HG02885 (cell line): Measurements from ENCODE around the gene KCNAB2.

Source experiments
- ATAC-seq: cut with Tn5 transposase; IDR thresholded peaks from one replicate; pipeline ENCODE4 v1.9.1; 2021; ENCODE audit warnings: mild to moderate bottlenecking; ENCODE audit not compliant: unreplicated experiment, poor library complexity

KCNAB2 gene

DNA sequence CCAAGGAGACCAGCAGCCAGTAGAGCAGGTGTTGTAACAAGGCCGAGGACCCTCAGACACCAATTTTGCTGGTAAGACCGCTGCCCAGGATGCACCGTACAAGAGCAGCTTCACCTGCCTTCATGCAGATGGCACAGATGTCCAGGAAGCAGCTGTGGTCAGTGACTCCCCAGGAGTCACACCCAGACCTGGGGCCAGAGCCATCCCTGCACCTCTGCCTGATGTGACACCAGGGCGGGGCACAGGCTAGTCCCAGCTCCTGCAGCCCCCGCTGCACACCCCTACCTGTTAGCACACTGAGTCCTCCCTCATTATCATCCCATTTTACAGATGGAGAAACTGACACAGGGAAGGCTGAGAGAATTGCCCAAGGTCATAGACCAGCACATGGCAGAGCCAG is 16.3 kb upstream of the KCNAB2 start:
- no peak for ATAC-seq

DNA sequence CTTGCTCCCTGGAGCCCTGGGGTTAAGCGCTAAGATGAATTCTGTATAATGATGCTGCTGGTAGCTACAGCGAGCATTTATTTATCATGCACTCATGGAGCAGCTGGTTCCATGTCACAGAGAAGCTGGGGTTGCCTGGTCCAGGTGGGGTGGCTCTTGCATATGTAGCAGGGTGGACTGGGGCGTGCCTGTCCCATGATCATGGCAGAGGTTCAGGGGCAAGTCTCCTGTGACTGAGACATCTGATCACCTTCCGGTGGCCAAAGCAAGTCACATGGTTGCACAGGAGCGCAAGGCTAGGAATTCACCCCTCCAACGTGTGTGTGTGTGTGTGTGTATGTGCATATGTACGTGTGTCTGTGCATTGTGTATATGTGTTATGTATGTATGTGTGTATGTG is 15.6 kb upstream of the KCNAB2 start:
- no peak for ATAC-seq

DNA sequence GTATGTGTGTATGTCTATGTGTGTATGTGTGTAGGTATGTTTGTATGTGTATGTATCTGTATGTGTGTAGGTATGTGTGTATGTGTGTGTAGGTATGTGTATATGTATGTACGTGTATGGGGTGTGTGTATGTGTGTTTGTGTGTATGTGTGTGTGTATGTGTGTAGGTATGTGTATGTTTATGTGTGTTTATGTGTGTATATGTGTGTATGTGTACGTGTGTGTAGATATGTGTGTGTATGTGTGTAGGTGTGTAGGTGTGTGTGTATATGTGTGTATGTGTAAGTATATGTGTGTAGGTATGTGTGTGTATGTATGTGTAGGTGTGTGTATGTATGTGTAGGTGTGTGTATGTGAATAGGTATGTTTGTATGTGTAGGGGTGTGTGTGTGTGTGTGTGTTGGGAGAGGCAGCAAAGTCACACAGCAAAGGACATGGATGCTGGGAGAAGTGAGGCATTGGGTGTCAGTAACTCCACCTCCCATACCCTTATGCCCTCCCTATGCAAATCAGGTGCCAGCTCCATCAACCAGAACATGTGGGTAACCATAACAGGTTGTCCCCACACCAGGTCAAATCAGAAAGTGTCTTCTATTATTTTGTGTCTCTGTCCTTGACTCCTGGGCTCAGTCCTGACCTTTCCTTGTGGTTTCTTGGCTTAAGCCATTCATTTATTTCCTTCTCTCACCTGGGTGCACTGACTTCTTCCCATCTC is 15.0 kb upstream of the KCNAB2 start:
- ATAC-seq: no peak

DNA sequence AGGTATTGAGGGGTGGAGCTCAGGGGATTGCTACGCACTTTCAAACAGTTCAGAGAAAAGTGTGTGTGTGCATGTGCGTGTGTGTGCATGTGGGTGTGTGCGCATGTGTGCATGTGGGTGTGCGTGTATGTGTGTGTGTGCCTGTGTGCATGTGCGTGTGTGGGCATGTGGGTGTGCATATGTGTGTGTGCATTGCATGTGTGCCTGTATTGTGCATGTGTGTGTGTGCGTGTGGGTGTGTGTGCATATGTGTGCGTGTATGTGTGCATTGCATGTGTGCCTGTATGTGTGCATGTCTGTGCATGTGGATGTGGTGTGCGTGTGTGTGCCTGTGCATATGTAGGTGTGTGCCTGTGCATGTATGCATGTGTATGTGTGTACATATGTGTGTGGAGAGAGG is 12.6 kb upstream of the KCNAB2 start:
- no peak for ATAC-seq

DNA sequence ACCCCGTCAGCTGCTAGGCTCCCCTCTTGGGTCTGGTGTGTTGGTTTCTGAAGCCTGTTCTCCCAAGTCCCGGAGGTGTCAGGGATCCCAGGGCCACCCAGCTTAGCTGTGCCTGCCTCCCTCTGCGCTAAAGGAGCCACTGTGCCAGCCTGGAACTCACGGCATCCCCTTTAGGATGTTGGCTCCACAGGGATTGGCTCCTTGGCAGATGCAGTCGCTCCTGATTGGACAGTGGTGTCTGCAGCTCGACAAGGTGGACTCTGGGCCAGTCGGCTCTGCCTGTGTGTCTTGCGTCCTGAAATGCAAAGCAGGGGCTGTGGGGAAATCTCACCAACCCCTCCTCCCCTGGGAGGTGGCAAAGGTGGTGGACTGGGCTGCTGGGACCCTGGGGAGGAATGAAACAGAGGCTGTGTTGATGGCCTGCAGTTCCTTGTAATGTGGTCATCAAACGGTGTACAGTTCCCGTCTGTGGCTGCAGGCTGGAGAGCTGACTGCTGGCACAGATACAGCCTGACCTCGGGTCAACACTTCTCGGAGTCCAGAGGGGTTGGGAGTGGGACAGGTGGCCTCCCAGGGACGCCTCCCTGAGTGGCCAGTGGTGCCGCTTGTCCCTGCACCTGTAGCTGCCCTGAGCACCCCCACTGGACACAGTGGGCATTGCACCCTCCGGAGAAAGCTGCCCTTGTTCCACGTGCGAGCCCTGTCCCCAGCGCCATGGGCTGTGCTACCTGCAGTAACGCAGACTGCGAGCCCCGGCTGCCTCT is 11.5 kb upstream of the KCNAB2 start:
- ATAC-seq: no peak

DNA sequence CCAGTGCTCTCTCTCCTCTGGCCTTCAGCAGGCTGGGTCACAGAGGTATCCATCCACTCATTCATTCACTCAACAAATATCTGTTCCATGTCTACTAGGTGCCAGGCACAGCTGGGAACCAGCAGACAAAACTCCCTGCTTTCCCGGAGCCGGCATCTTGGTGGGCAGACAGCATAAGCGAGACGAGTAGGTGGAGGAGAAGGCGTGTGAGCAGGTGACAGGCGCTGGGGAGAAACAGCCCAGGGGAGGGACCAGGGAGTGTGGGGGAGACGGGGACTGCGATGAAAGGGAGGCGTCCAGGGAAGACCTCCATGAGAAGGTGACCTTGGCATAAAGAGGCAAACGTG is 11.0 kb upstream of the KCNAB2 start:
- no peak for ATAC-seq

DNA sequence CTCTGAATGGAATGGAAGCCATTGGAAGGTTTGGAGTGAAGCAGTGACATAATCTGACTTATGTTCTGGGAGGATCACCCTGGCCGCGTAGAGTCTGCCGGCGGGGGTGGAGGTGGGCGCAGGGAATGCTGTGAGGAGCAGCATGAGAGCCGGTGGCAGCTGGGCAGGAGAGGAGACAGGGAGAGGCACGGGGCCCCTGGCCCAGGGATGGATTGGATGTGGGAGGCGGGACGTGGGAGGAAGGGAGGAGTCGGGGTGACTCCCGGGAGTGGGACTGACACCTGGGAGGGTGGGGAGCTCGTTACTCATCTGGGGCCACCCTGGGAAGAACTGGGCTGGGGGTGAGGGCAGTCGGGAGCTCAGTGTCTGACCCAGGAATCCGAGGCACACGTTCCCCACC is 10.4 kb upstream of the KCNAB2 start:
- no peak for ATAC-seq

DNA sequence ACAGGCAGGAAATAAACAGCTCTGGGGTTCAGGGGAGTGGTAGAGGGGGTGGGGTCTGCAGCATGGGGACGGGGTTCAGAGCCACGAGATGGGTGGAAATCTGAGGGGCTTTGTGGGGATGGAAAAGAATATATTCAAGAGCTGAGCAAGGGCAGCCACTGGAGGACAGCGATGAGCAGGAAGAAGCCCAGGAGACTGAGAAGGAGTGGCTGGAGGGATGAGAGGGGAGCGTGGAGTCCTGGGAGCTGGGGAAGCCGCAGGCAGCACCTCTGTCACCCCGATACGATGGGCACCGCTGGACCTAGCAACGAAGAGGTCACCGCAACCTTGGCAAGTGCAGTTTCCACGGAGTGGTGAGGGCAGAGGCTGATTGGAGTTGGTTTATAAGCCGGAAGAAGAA is 10.0 kb upstream of the KCNAB2 start:
- no peak for ATAC-seq

DNA sequence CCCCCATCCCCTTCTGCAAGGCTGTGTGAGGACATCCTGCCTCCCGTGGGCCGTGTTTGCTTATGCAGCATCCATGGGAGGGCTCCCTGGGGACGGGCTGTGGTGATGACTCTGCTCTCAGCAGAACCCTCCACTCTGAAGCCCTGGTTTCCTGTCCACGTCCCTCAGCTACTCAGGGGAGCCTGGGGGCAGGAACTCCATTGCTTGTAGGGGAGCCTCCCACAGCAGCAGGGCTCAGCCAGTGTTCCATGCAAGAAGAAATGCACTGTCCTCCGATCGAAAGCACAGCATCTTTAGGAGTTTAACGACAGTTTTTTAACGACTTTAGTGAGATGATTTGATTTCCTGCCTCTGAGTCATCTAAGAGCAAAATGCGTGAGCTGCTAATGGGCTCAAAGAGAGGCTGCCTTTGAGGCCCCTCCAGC is 8.3 kb upstream of the KCNAB2 start:
- ATAC-seq: no peak

DNA sequence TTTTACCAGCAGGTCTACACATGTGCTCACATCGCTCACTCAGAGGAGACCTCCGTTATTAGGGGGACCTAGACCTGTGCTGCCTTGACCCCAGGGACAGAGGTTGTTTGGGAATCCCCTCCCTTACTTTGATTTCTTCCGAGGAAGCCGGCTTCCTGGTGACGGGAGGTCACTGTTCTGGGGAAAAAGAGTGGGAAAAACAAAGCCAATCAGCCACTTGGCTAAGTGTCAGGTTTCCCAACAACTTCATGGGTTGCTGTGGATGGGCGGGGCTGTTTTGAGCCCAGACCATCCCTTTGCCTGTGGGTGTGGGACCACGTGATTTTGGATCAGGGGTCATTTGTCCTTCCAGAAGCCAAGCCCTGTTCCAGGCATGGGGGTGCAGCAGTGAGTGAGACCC is 7.1 kb upstream of the KCNAB2 start:
- ATAC-seq: no peak

DNA sequence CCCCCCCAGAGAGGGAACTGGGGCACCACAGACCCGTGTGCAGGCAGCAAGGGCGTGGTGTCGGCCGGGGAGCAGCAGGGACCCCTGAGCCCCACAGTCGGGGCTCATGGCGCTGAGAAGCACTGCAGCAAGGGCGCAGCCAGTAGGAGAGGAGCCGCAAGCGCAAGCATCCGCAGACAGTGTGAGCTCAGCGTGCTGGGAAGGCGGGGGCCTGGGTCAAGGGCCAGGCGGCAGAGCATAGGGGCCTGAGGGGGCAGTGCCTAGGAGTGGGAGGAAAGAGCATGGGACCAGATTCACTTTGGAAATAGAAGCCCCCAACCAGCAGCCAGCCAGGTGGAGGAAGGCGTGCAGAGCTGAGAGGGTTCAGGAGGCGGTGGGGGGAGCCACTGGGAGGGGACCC is 6.7 kb upstream of the KCNAB2 start:
- ATAC-seq: no peak

DNA sequence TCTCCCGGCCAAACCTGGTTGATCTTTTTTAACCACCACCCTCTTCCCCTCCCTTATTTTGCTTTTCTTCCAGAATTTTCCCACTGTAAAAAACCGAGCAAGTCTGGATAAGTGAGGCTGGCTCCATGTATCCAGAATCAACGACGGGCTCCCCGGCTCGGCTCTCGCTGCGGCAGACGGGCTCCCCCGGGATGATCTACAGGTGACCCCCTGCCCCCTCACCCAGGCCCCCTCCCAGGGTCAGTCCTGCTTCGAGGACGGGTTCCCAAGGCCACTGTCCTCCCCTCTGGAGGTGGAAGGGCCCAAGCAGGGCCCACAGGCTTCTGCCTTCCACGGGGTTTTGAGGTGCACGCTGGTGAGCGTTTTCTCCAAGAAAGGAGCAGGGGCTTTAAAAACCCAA is 5.2 kb upstream of the KCNAB2 start:
- no peak for ATAC-seq

DNA sequence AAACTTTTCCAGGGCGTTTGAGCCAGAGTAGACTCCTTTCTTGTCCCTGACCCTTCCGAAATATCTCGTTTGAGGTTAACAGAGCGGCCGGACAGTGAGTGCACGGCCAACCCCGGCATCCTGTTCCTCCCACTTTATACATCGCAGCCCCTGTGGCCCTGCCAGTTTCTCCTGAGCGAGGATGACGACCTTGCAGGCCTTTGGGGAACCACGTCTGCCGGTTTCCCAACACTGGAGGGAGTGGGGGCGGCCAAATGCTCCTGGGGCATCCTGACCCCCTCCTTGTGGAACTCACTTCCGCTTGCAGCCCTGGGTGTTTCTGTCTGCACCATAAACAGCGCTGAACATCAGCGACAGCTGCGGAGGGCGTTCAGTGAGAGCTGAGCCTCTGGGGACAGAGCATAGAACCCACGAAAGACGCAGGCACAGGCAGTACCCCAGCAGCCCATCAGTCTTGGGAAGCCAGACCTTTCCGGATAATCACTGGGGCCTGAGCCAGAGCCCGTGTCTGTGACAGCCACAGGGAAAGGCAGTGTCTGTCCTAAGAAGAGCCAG is 4.8 kb upstream of the KCNAB2 start:
- ATAC-seq: no peak

DNA sequence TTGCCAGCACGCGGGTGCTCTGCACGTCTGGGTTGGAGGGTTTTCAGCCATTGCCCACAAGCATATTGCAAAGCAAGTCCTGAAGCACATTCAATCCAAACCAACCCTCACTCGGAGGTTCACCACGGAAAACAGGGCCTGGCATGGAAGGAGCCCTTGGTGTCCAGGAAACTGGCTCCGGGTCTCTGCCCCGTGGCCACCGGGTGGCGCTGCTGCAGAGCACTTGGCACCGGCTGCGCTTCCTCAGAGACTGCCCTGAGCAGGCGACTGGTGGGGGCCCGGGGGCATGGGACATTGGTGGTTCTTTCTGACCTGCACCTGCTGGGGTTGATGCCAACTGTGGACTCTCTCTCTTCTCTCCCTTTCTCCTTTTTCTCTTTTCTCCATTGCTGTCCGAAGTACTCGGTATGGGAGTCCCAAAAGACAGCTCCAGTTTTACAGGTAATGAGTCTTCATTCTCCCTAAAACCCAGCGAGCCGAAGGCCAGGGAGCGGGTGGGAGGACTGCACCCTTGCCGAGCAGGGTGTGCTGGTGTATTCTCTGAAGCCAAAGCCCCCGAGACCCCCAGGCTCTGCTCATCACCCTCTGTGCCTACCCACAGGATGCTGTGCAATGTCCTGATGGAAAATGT is 4.1 kb upstream of the KCNAB2 start:
- ATAC-seq: no peak

DNA sequence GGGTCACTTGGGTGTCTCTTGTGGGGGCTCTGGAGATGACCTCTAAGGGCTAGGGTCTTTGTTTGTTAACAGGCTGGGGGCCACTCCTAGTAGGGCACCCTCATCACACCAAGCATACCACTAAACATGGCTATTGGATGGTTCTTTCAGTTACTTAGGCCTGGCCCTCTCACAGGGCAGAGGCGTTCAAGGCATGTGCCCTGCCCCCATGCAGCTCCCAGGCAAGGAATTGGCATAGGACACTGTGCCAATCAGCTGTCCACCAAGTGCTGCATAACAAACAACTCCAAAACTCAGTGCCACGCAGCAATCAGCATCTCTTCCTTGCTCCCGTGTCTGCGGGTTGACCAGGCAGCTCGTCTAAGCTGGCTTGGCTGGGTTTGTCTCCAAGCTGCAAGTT is 2.1 kb upstream of the KCNAB2 start:
- ATAC-seq: no peak

DNA sequence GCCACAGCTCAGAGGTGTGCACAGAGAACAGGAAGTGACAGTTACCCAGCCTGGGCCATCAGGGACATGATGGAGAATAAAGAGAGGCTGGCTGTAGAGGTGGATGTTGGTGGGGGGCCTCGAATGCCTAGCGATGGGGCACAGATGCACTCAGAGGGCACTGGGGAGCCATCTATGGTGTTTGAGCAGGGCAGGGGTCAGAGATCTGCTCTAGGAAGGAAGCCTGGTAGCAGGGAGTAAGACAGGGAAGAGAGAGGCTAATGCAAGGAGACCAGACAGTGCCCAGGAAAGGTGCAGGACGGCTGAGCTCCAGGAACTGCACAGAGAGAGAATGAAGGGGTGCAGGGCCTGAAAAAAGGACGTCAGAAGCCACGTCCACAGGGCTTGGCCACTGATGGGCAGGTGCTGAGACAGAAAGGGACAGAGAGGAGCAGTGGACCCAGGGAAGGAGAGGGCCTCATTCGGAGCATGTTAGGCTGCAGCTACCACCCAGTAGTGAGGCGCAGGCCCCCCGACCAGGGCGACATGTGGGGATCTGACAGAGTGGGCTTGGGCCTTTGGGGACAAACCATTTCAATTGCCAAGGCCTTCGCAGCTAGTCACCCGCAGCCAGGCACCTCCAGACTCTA is 1.1 kb upstream of the KCNAB2 start:
- ATAC-seq: no peak

DNA sequence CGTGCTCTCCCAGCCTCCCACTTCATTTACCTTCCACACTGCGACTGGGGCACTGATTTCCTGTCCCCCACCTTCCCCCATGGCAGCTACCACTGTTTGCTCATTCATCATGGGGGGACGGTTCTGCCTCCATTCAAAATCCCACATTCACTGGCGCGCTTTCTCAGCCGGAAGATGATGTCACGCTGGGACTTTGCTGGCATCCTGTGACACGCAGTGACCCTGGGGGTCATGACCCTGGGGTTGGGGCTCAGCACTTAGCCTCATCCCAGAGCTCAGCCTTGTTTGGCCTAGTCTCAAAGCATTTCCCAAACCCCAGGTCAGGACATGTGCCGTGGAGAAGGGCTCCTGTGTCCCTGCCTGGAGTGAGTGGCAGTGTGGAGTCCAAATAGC is 582 bp upstream of the KCNAB2 start:
- ATAC-seq: no peak

DNA sequence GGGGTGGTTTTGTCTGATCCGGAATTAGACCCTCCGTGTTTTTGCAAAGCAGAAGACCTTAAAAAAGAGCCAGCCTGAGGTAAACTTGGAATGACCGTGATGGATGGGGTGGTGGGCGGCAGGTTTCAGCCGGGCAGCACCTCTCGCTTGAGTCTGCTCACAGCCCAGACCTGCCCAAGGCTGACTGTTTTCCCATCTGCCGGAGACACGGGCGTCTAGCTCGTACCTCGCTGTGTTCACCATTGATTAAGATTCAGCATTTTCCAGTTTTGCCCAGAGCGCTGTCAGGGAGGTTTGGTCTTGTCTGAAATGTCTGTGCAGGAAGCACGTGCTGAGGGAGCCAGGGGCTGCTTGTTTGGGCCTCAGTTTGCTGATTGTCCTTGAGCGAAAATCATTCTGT is 591 bp downstream of the KCNAB2 start:
- no peak for ATAC-seq

DNA sequence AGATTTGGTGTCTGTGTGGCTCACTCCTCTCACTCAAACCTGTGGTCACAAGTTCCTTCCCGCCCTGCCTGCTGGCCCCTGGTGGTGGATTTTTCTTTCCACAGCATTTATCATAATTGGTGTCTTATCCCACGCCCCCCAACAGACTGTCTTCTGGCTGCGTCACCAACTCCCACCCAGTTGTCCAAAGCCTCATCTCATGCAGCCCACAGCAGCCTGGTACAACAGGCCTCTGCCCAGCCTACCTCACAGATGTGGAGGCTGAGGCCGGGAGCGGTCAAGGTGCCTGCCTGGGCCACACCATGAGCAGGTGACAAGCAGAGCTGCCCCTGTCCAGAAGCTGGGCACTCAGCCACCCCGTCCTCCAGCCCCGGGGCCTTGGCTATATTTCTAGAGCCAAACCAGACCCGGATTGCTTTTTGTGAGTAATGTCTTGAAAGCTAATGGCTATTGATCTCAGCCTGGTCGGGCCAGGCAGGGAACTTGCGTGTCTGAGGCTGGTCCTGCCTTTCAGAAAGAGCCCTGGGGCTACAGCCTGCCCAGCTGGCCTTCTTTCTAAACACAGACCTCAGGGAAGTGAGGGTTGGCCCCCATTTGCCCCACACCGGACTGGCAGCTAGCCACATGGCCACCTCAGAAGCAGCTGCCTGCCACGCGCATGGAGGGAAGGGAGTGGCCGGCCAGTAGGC is 2.6 kb downstream of the KCNAB2 start:
- ATAC-seq: no peak

DNA sequence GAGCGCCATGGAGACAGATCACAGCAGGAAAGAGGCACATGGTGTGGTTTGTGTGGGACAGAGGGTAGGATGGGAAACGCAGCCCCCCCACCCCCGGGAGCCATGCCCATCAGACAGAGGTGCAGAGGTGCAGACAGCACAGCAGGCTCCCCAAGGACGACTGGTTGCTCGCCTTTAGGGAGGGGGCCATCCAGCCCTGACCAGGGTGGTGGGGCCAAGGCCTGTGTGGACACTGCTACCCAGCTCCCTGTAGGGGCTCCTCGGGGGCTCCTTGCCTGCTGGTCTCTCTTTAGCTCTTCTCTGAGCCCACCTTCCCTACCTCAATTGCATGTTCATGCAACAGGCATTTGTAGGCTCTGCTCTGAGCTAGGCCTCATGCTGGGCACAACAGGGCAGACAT is 3.7 kb downstream of the KCNAB2 start:
- no peak for ATAC-seq
